Endothelial cell of coronary artery (primary cell): ENCODE results near the gene KIR3DL3. TPM values are rescaled to one million over a fixed set of nuclear protein-coding genes. Genes with fewer than 3 reads are reported as not detected.

Experiments used
- total RNA-seq: library from RNA; depleted of rRNA; stranded (reverse); fragments of >200 nt; gene quantifications from 2 replicates; pipeline ENCODE4 v1.2.3, GENCODE V29; 2014

KIR3DL3 gene
- total RNA-seq: not detected in 2 replicates

DNA sequence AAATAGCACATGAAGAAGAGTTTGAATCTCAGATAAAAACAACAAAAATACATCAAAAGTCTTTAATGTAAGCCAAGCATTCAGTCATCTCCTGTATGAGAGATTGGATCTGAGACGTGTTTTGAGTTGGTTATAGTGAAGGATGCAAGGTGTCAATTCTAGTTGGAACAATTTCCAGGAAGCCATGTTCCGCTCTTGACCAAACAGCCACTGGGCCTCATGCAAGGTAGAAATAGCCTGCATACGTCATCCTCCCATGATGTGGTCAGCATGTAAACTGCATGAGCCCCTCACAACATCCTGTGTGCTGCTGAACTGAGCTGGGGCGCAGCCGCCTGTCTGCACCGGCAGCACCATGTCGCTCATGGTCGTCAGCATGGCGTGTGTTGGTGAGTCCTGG lies at the start of gene KIR3DL3:
KIR3DL3 (plus strand) TSS at position 301 of the 400 bp plus-strand sequence; CDS start at position 356, 55 bp downstream.

DNA sequence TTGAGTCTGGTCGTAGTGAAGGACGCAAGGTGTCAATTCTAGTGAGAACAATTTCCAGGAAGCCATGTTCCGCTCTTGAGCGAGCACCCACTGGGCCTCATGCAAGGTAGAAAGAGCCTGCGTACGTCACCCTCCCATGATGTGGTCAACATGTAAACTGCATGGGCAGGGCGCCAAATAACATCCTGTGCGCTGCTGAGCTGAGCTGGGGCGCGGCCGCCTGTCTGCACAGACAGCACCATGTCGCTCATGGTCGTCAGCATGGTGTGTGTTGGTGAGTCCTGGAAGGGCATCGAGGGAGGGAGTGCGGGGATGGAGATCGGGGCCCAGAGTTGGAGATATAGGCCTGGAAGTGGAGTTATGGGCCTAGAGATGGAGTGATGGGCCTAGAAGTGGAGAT lies 14.1 kb downstream of the KIR3DL3 start, which contains the start of gene KIR2DL3:
KIR2DL3 (plus strand) TSS at position 208 of the 400 bp plus-strand sequence; CDS start at position 241, 33 bp downstream.

DNA sequence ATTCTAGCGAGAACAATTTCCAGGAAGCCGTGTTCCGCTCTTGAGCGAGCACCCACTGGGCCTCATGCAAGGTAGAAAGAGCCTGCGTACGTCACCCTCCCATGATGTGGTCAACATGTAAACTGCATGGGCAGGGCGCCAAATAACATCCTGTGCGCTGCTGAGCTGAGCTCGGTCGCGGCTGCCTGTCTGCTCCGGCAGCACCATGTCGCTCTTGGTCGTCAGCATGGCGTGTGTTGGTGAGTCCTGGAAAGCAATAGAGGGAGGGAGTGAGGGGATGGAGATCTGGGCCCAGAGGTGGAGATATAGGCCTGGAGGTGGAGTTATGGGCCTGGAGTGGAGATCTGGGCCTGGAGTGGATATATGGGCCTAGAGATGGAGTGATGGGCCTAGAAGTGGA lies 45.4 kb downstream of the KIR3DL3 start, which contains the start of gene KIR2DL1:
KIR2DL1 (plus strand) TSS at position 148 of the 400 bp plus-strand sequence; CDS start at position 206, 58 bp downstream.

Other genes with a start within 250 kb of the KIR3DL3 start
- not detected in 2 replicates for gene LAIR2, start 221.6 kb upstream of the KIR3DL3 start, total RNA-seq
- gene LILRA2, start 150.7 kb upstream of the KIR3DL3 start, total RNA-seq: not detected in 2 replicates
- not detected in 2 replicates for gene LILRA1, start 130.8 kb upstream of the KIR3DL3 start, total RNA-seq
- gene LILRB1, start 94.0 kb upstream of the KIR3DL3 start, total RNA-seq: not detected in 2 replicates
- gene LILRB4, start 61.5 kb upstream of the KIR3DL3 start, total RNA-seq: not detected in 2 replicates
- gene KIR2DL3, start 14.1 kb downstream of the KIR3DL3 start, total RNA-seq: not detected in 2 replicates
- gene KIR2DL1, start 45.4 kb downstream of the KIR3DL3 start, total RNA-seq: not detected in 2 replicates
- gene KIR2DL4, start 79.2 kb downstream of the KIR3DL3 start, total RNA-seq: not detected in 2 replicates
- not detected in 2 replicates for gene KIR3DL1, start 92.0 kb downstream of the KIR3DL3 start, total RNA-seq
- not detected in 2 replicates for gene KIR2DS4, start 108.2 kb downstream of the KIR3DL3 start, total RNA-seq
- not detected in 2 replicates for gene KIR3DL2, start 126.0 kb downstream of the KIR3DL3 start, total RNA-seq
- not detected in 2 replicates for gene FCAR, start 149.8 kb downstream of the KIR3DL3 start, total RNA-seq
- gene NCR1, start 181.7 kb downstream of the KIR3DL3 start, total RNA-seq: not detected in 2 replicates
- not detected in 2 replicates for gene NLRP7, start 223.1 kb downstream of the KIR3DL3 start, total RNA-seq
- gene NLRP2, start 241.9 kb downstream of the KIR3DL3 start, total RNA-seq: 0.27 and 0.28 TPM in 2 replicates